OCI-LY7 (cell line): ENCODE results near the gene SOX4.

Experiments
- CTCF ChIP-seq: fragments of 200-600 bp; sonication (generic); conservative IDR thresholded peaks from 2 replicates; pipeline ENCODE4 v1.5.1; 2014; ENCODE audit warnings: mild to moderate bottlenecking, antibody characterized with exemption, low read length, moderate library complexity, mixed read lengths
- EZH2phosphoT487 ChIP-seq: fragments of 200-600 bp; sonication (generic); IDR thresholded peaks from 2 replicates; pipeline ENCODE4 v1.6.1; 2018; ENCODE audit warnings: low read depth, borderline replicate concordance, mild to moderate bottlenecking, mixed run types, antibody characterized with exemption, low read length, moderate library complexity, mixed read lengths

- no peak for TF ChIP-seq CTCF
- TF ChIP-seq EZH2phosphoT487, result no peak
Measured at GRCh38 chr6:21611485-21611884, 17.9 kb downstream of the SOX4 start.
